ENCODE data around the gene FCAR. TPM values are rescaled to one million over a fixed set of nuclear protein-coding genes. Genes with fewer than 3 reads are reported as not detected.
"Not testable (repeated sequence)": the region's sequence is repeated elsewhere in the genome, so short reads cannot be mapped to it uniquely, and the experiment has no call there.

The FCAR gene
- total RNA-seq, 1 donor from 2014 or later = not detected

DNA sequence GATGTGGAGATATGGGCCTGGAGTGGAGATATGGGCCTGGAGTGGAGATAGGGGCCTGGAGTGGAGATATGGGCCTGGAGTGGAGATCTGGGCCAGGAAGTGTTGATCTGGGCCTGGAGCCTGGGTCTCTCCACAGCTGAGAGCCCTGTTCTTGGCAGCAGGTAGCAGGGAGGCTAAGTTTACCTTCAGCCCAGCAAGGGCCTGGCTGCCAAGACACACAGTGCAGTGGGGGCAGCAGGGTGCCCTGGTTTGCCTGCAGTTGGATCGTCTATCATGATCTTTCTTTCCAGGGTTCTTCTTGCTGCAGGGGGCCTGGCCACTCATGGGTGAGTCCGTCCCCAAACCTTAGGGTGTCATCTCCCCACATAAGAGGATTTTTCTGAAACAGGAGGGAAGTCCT, 23.1 kb upstream of the FCAR start:
- H3K27me3 Mint-ChIP-seq (ENCODE audit: unreplicated experiment) = no peaks in the 10 kb centered on the region
- TF ChIP-seq, protein P1, sequence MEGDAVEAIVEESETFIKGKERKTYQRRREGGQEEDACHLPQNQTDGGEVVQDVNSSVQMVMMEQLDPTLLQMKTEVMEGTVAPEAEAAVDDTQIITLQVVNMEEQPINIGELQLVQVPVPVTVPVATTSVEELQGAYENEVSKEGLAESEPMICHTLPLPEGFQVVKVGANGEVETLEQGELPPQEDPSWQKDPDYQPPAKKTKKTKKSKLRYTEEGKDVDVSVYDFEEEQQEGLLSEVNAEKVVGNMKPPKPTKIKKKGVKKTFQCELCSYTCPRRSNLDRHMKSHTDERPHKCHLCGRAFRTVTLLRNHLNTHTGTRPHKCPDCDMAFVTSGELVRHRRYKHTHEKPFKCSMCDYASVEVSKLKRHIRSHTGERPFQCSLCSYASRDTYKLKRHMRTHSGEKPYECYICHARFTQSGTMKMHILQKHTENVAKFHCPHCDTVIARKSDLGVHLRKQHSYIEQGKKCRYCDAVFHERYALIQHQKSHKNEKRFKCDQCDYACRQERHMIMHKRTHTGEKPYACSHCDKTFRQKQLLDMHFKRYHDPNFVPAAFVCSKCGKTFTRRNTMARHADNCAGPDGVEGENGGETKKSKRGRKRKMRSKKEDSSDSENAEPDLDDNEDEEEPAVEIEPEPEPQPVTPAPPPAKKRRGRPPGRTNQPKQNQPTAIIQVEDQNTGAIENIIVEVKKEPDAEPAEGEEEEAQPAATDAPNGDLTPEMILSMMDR (IDR thresholded peaks at IDR 0.05) = no peak
- DNase-seq (ENCODE audit: extremely low spot score, unreplicated experiment) = no peak
- H3K9me3 Mint-ChIP-seq (ENCODE audit: unreplicated experiment) = peaks cover 51% of the 10 kb centered on the region
- H3K4me1 Mint-ChIP-seq (ENCODE audit: unreplicated experiment) = no peaks in the 10 kb centered on the region
- no peak overlapping the region for H3K4me3 Mint-ChIP-seq (ENCODE audit: unreplicated experiment)
- no peaks in the 10 kb centered on the region for H3K36me3 Mint-ChIP-seq (ENCODE audit: unreplicated experiment)
- no peak overlapping the region for H3K27ac Mint-ChIP-seq (ENCODE audit: unreplicated experiment)

DNA sequence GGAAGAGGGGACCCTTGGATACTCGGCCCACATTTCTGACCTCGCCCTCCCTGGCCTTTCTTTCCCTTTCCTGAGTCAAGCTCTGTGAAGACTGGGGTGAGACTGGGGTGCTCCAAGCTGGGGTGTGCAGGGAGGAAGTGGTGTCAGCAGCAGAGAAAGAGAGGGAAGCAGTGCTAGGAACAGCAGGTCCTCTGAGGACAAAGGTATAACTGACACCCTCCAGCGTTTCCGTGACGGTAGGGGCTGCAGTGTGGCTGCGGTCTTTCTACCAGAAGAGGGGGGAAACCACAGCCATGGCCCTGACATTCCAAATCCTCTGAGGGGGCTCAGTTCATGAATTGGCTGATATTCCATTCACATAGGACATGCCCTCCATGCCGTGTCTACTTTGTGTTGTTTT, 22.7 kb upstream of the FCAR start:
- no peak overlapping the region for H3K4me3 Mint-ChIP-seq (ENCODE audit: unreplicated experiment)
- peaks cover 49% of the 10 kb centered on the region for H3K9me3 Mint-ChIP-seq (ENCODE audit: unreplicated experiment)
- DNase-seq (ENCODE audit: extremely low spot score, unreplicated experiment) = no peak
- H3K27ac Mint-ChIP-seq (ENCODE audit: unreplicated experiment) = no peak overlapping the region
- H3K4me1 Mint-ChIP-seq (ENCODE audit: unreplicated experiment) = no peaks in the 10 kb centered on the region
- H3K27me3 Mint-ChIP-seq (ENCODE audit: unreplicated experiment) = no peaks in the 10 kb centered on the region
- no peaks in the 10 kb centered on the region for H3K36me3 Mint-ChIP-seq (ENCODE audit: unreplicated experiment)
- TF ChIP-seq, protein P1 (IDR thresholded peaks at IDR 0.05) = no peak

GRCh38 chr19:54855241-54855640, 18.8 kb upstream of the FCAR start:
- not testable (repeated sequence) for DNase-seq (ENCODE audit: extremely low spot score, unreplicated experiment); H3K27me3 Mint-ChIP-seq (ENCODE audit: unreplicated experiment); H3K4me3 Mint-ChIP-seq (ENCODE audit: unreplicated experiment); H3K4me1 Mint-ChIP-seq (ENCODE audit: unreplicated experiment); H3K36me3 Mint-ChIP-seq (ENCODE audit: unreplicated experiment); H3K27ac Mint-ChIP-seq (ENCODE audit: unreplicated experiment)
- peaks cover 40% of the 10 kb centered on the region for H3K9me3 Mint-ChIP-seq (ENCODE audit: unreplicated experiment)

- not testable (repeated sequence) for H3K36me3 Mint-ChIP-seq (ENCODE audit: unreplicated experiment); H3K4me1 Mint-ChIP-seq (ENCODE audit: unreplicated experiment); H3K27ac Mint-ChIP-seq (ENCODE audit: unreplicated experiment); H3K27me3 Mint-ChIP-seq (ENCODE audit: unreplicated experiment); H3K4me3 Mint-ChIP-seq (ENCODE audit: unreplicated experiment); DNase-seq (ENCODE audit: extremely low spot score, unreplicated experiment)
- peaks cover 43% of the 10 kb centered on the region for H3K9me3 Mint-ChIP-seq (ENCODE audit: unreplicated experiment)
These were observed 15.6 kb upstream of the FCAR start for GRCh38 chr19:54858476-54858875.

- H3K27ac Mint-ChIP-seq (ENCODE audit: unreplicated experiment); H3K4me1 Mint-ChIP-seq (ENCODE audit: unreplicated experiment); H3K36me3 Mint-ChIP-seq (ENCODE audit: unreplicated experiment); DNase-seq (ENCODE audit: extremely low spot score, unreplicated experiment); H3K27me3 Mint-ChIP-seq (ENCODE audit: unreplicated experiment); H3K4me3 Mint-ChIP-seq (ENCODE audit: unreplicated experiment): not testable (repeated sequence)
- H3K9me3 Mint-ChIP-seq (ENCODE audit: unreplicated experiment) = peaks cover 38% of the 10 kb centered on the region
These were observed 14.6 kb upstream of the FCAR start for GRCh38 chr19:54859421-54859820.

DNA sequence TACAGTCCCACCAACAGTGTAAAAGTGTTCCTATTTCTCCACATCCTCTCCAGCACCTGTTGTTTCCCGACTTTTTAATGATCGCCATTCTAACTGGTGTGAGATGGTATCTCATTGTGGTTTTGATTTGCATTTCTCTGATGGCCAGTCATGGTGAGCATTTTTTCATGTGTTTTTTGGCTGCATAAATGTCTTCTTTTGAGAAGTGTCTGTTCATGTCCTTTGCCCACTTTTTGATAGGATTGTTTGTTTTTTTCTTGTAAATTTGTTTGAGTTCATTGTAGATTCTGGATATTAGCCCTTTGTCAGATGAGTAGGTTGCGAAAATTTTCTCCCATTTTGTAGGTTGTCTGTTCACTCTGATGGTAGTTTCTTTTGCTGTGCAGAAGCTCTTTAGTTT, 10.6 kb upstream of the FCAR start:
- H3K27me3 Mint-ChIP-seq (ENCODE audit: unreplicated experiment); H3K36me3 Mint-ChIP-seq (ENCODE audit: unreplicated experiment); H3K4me1 Mint-ChIP-seq (ENCODE audit: unreplicated experiment); H3K27ac Mint-ChIP-seq (ENCODE audit: unreplicated experiment); DNase-seq (ENCODE audit: extremely low spot score, unreplicated experiment); H3K4me3 Mint-ChIP-seq (ENCODE audit: unreplicated experiment): not testable (repeated sequence)
- H3K9me3 Mint-ChIP-seq (ENCODE audit: unreplicated experiment) = peaks cover 34% of the 10 kb centered on the region

DNA sequence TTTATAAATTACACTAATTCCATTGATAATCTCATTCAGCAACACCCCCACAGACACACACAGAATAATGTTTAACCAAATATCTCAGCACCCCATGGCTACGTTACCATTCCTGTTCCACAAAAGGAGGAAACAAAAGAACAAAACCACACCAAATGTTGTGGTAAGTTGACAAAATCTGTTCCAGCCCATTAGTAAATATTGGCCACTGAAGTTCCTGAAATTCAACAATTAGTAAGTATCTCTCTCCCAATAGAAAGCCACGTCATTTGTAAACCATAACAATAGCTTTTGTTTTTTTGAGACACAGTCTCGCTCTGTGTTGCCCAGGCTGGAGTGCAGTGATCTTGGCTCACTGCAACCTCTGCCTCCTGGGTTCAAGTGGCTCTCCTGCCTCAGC, 2.3 kb upstream of the FCAR start:
- TF ChIP-seq, protein P1 (IDR thresholded peaks at IDR 0.05) = no peak
- H3K36me3 Mint-ChIP-seq (ENCODE audit: unreplicated experiment) = no peaks in the 10 kb centered on the region
- H3K9me3 Mint-ChIP-seq (ENCODE audit: unreplicated experiment) = peaks cover 32% of the 10 kb centered on the region
- no peak for DNase-seq (ENCODE audit: extremely low spot score, unreplicated experiment)
- H3K4me3 Mint-ChIP-seq (ENCODE audit: unreplicated experiment) = no peak overlapping the region
- H3K27me3 Mint-ChIP-seq (ENCODE audit: unreplicated experiment) = no peaks in the 10 kb centered on the region
- no peaks in the 10 kb centered on the region for H3K4me1 Mint-ChIP-seq (ENCODE audit: unreplicated experiment)
- no peak overlapping the region for H3K27ac Mint-ChIP-seq (ENCODE audit: unreplicated experiment)
